Measurements from ENCODE around the gene ACADVL.
A peak's percentile ranks its signal among the peaks of the same experiment; 100 is the strongest.

Gene ACADVL

GRCh38 chr17:7246779-7247178 is 27.0 kb downstream of the ACADVL start:
- no peaks in the 10 kb centered on the region for H3K27me3 ChIP-seq (ENCODE audit: insufficient read depth, low read length, poor library complexity)
- peaks cover 8% of the 10 kb centered on the region for H3K79me1 ChIP-seq (ENCODE audit: low read length)
- no peak overlapping the region for H3K27ac ChIP-seq (ENCODE audit: low read depth, low read length)
- no peak overlapping the region for H3K4me3 ChIP-seq (ENCODE audit: low read length)
- DNase-seq: no peak
- no peak overlapping the region for H3K56ac ChIP-seq (ENCODE audit: low read length)
- no peak overlapping the region for H3K18ac ChIP-seq (ENCODE audit: low read length)
- H3K79me2 ChIP-seq (ENCODE audit: control insufficient read depth, insufficient read depth, low read length): peaks cover 39% of the 10 kb centered on the region
- H3K9ac ChIP-seq (ENCODE audit: low read length): no peak overlapping the region
- H3K36me3 ChIP-seq (ENCODE audit: control insufficient read depth, insufficient read depth, low read length): peaks cover 3% of the 10 kb centered on the region
- WGBS (ENCODE audit: extremely low coverage, insufficient coverage, low lambda C conversion rate): no CpG with 5 or more reads among the region's 5 CpGs
- no peak overlapping the region for H2BK120ac ChIP-seq (ENCODE audit: low read depth, low read length)
- H3K23ac ChIP-seq (ENCODE audit: low read length): no peak overlapping the region
- no peak overlapping the region for H3K4ac ChIP-seq (ENCODE audit: low read depth, low read length)
- H2BK15ac ChIP-seq (replicated peaks; ENCODE audit: low read depth): no peak overlapping the region
- H2AK5ac ChIP-seq (ENCODE audit: low read length): no peak overlapping the region
- no peak overlapping the region for H4K5ac ChIP-seq (ENCODE audit: low read length)
- H3K4me2 ChIP-seq (ENCODE audit: low read length): no peak overlapping the region
- H3K4me1 ChIP-seq (ENCODE audit: control insufficient read depth, low read depth, low read length): peaks cover 3% of the 10 kb centered on the region
- no peak overlapping the region for H4K8ac ChIP-seq (ENCODE audit: low read depth, low read length)
- H2BK5ac ChIP-seq (ENCODE audit: low read length): no peak overlapping the region

GRCh38 chr17:7248796-7249195 is 29.1 kb downstream of the ACADVL start:
- Histone ChIP-seq H3K27ac (ENCODE audit: low read depth, low read length) (no peak overlapping the region), H2BK15ac (replicated peaks; ENCODE audit: low read depth) (no peak overlapping the region), H4K5ac (ENCODE audit: low read length) (no peak overlapping the region), H3K4me3 (ENCODE audit: low read length) (no peak overlapping the region), H3K4me1 (ENCODE audit: control insufficient read depth, low read depth, low read length) (peaks cover 3% of the 10 kb centered on the region), H3K27me3 (ENCODE audit: insufficient read depth, low read length, poor library complexity) (no peaks in the 10 kb centered on the region), H2BK5ac (ENCODE audit: low read length) (no peak overlapping the region), H3K4me2 (ENCODE audit: low read length) (no peak overlapping the region), H3K4ac (ENCODE audit: low read depth, low read length) (no peak overlapping the region), H2BK120ac (ENCODE audit: low read depth, low read length) (no peak overlapping the region), H3K56ac (ENCODE audit: low read length) (no peak overlapping the region), H3K36me3 (ENCODE audit: control insufficient read depth, insufficient read depth, low read length) (peaks cover 3% of the 10 kb centered on the region), H4K8ac (ENCODE audit: low read depth, low read length) (no peak overlapping the region), H3K79me2 (ENCODE audit: control insufficient read depth, insufficient read depth, low read length) (peaks cover 44% of the 10 kb centered on the region), H2AK5ac (ENCODE audit: low read length) (no peak overlapping the region), H3K9ac (ENCODE audit: low read length) (peak overlapping the region; percentile 34), H3K79me1 (ENCODE audit: low read length) (peaks cover 8% of the 10 kb centered on the region), H3K18ac (ENCODE audit: low read length) (no peak overlapping the region), H3K23ac (ENCODE audit: low read length) (no peak overlapping the region)
- no peak for DNase-seq
- no CpG with 5 or more reads among the region's 4 CpGs for WGBS (ENCODE audit: extremely low coverage, insufficient coverage, low lambda C conversion rate)

GRCh38 chr17:7249214-7249613 is 29.5 kb downstream of the ACADVL start:
- Histone ChIP-seq H2BK15ac (replicated peaks; ENCODE audit: low read depth) (no peak overlapping the region), H3K56ac (ENCODE audit: low read length) (peak overlapping the region; percentile 56), H3K18ac (ENCODE audit: low read length) (no peak overlapping the region), H3K4me2 (ENCODE audit: low read length) (no peak overlapping the region), H3K23ac (ENCODE audit: low read length) (peak overlapping the region; percentile 80), H2AK5ac (ENCODE audit: low read length) (no peak overlapping the region), H3K27me3 (ENCODE audit: insufficient read depth, low read length, poor library complexity) (no peaks in the 10 kb centered on the region), H3K79me2 (ENCODE audit: control insufficient read depth, insufficient read depth, low read length) (peaks cover 44% of the 10 kb centered on the region), H2BK120ac (ENCODE audit: low read depth, low read length) (no peak overlapping the region), H3K36me3 (ENCODE audit: control insufficient read depth, insufficient read depth, low read length) (peaks cover 2% of the 10 kb centered on the region), H3K4ac (ENCODE audit: low read depth, low read length) (no peak overlapping the region), H4K8ac (ENCODE audit: low read depth, low read length) (no peak overlapping the region), H3K79me1 (ENCODE audit: low read length) (peaks cover 8% of the 10 kb centered on the region), H3K4me1 (ENCODE audit: control insufficient read depth, low read depth, low read length) (peaks cover 3% of the 10 kb centered on the region), H3K4me3 (ENCODE audit: low read length) (no peak overlapping the region), H4K5ac (ENCODE audit: low read length) (no peak overlapping the region), H3K9ac (ENCODE audit: low read length) (peak overlapping the region; percentile 34), H3K27ac (ENCODE audit: low read depth, low read length) (no peak overlapping the region), H2BK5ac (ENCODE audit: low read length) (no peak overlapping the region)
- WGBS (ENCODE audit: extremely low coverage, insufficient coverage, low lambda C conversion rate): no CpG with 5 or more reads among the region's 6 CpGs
- DNase-seq: no peak

GRCh38 chr17:7249830-7250229 is 30.1 kb downstream of the ACADVL start:
- H3K4me2 ChIP-seq (ENCODE audit: low read length): peak overlapping the region; percentile 81

GRCh38 chr17:7250695-7251627 is 31.2 kb downstream of the ACADVL start:
- H3K56ac ChIP-seq (ENCODE audit: low read length): peak overlapping the region; percentile 96
- peaks cover 3% of the 10 kb centered on the region for H3K4me1 ChIP-seq (ENCODE audit: control insufficient read depth, low read depth, low read length)
- H2BK15ac ChIP-seq (replicated peaks; ENCODE audit: low read depth): no peak overlapping the region
- peak overlapping the region; percentile 94 for H4K8ac ChIP-seq (ENCODE audit: low read depth, low read length)
- H3K27me3 ChIP-seq (ENCODE audit: insufficient read depth, low read length, poor library complexity): no peaks in the 10 kb centered on the region
- peak overlapping the region; percentile 98 for H3K4ac ChIP-seq (ENCODE audit: low read depth, low read length)
- no peak overlapping the region for H4K5ac ChIP-seq (ENCODE audit: low read length)
- H3K79me1 ChIP-seq (ENCODE audit: low read length): peaks cover 10% of the 10 kb centered on the region
- peak overlapping the region; percentile 95 for H3K9ac ChIP-seq (ENCODE audit: low read length)
- H3K4me3 ChIP-seq (ENCODE audit: low read length): peak overlapping the region; percentile 89
- peak overlapping the region; percentile 81 for H3K4me2 ChIP-seq (ENCODE audit: low read length)
- no CpG with 5 or more reads among the region's 55 CpGs for WGBS (ENCODE audit: extremely low coverage, insufficient coverage, low lambda C conversion rate)
- peaks cover 44% of the 10 kb centered on the region for H3K79me2 ChIP-seq (ENCODE audit: control insufficient read depth, insufficient read depth, low read length)
- no peak overlapping the region for H2AK5ac ChIP-seq (ENCODE audit: low read length)
- H3K36me3 ChIP-seq (ENCODE audit: control insufficient read depth, insufficient read depth, low read length): peaks cover 2% of the 10 kb centered on the region
- peak overlapping the region; percentile 70 for H2BK5ac ChIP-seq (ENCODE audit: low read length)
- peak overlapping the region; percentile 100 for H3K27ac ChIP-seq (ENCODE audit: low read depth, low read length)
- peak overlapping the region; percentile 96 for H3K18ac ChIP-seq (ENCODE audit: low read length)
- H2BK120ac ChIP-seq (ENCODE audit: low read depth, low read length): no peak overlapping the region
- H3K23ac ChIP-seq (ENCODE audit: low read length): peak overlapping the region; percentile 89
- DNase-seq: peak; percentile 16

More at GRCh38 chr17:7249830-7250229, 30.1 kb downstream of the ACADVL start:
- no peak overlapping the region for H2BK15ac ChIP-seq (replicated peaks; ENCODE audit: low read depth)
- peaks cover 3% of the 10 kb centered on the region for H3K36me3 ChIP-seq (ENCODE audit: control insufficient read depth, insufficient read depth, low read length)
- peaks cover 44% of the 10 kb centered on the region for H3K79me2 ChIP-seq (ENCODE audit: control insufficient read depth, insufficient read depth, low read length)
- H3K4ac ChIP-seq (ENCODE audit: low read depth, low read length): no peak overlapping the region
- no peak overlapping the region for H3K27ac ChIP-seq (ENCODE audit: low read depth, low read length)
- H4K5ac ChIP-seq (ENCODE audit: low read length): no peak overlapping the region
- no peak for DNase-seq
- H2BK120ac ChIP-seq (ENCODE audit: low read depth, low read length): no peak overlapping the region
- no CpG with 5 or more reads among the region's 7 CpGs for WGBS (ENCODE audit: extremely low coverage, insufficient coverage, low lambda C conversion rate)
- H3K27me3 ChIP-seq (ENCODE audit: insufficient read depth, low read length, poor library complexity): no peaks in the 10 kb centered on the region
- no peak overlapping the region for H3K23ac ChIP-seq (ENCODE audit: low read length)
- H2BK5ac ChIP-seq (ENCODE audit: low read length): no peak overlapping the region
- H3K4me3 ChIP-seq (ENCODE audit: low read length): no peak overlapping the region
- no peak overlapping the region for H4K8ac ChIP-seq (ENCODE audit: low read depth, low read length)
- H3K79me1 ChIP-seq (ENCODE audit: low read length): peaks cover 10% of the 10 kb centered on the region
- no peak overlapping the region for H2AK5ac ChIP-seq (ENCODE audit: low read length)
- peak overlapping the region; percentile 96 for H3K56ac ChIP-seq (ENCODE audit: low read length)
- peak overlapping the region; percentile 95 for H3K9ac ChIP-seq (ENCODE audit: low read length)
- peaks cover 3% of the 10 kb centered on the region for H3K4me1 ChIP-seq (ENCODE audit: control insufficient read depth, low read depth, low read length)
- H3K18ac ChIP-seq (ENCODE audit: low read length): no peak overlapping the region
